BLaER1 (cell line): ENCODE measurements around the gene IGFBP4.

Experiments
- H3K27ac ChIP-seq: shearing (Covaris generic); formaldehyde crosslinking; 2 replicates; pipeline ENCODE4 v1.8.1; 2022
- H3K27me3 ChIP-seq: shearing (Covaris generic); formaldehyde crosslinking; 2 replicates; pipeline ENCODE4 v1.8.1; 2022
- H3K36me3 ChIP-seq: shearing (Covaris generic); formaldehyde crosslinking; 2 replicates; pipeline ENCODE4 v1.8.1; 2022
- H3K4me1 ChIP-seq: shearing (Covaris generic); formaldehyde crosslinking; 2 replicates; pipeline ENCODE4 v1.8.1; 2022
- H3K4me2 ChIP-seq: shearing (Covaris generic); formaldehyde crosslinking; 2 replicates; pipeline ENCODE4 v1.8.1; 2022
- H3K4me3 ChIP-seq: shearing (Covaris generic); formaldehyde crosslinking; 2 replicates; pipeline ENCODE4 v1.8.1; 2022
- H3K9ac ChIP-seq: shearing (Covaris generic); formaldehyde crosslinking; 2 replicates; pipeline ENCODE4 v1.8.1; 2022
- H3K9me3 ChIP-seq: shearing (Covaris generic); formaldehyde crosslinking; 2 replicates; pipeline ENCODE4 v1.8.1; 2022
- H4K20me1 ChIP-seq: shearing (Covaris generic); formaldehyde crosslinking; 2 replicates; pipeline ENCODE4 v1.8.1; 2022
- Cebpa-rat ChIP-seq: shearing (Covaris generic); IDR thresholded peaks from 2 replicates; pipeline ENCODE4 v1.8.1; 2022

IGFBP4 gene

DNA sequence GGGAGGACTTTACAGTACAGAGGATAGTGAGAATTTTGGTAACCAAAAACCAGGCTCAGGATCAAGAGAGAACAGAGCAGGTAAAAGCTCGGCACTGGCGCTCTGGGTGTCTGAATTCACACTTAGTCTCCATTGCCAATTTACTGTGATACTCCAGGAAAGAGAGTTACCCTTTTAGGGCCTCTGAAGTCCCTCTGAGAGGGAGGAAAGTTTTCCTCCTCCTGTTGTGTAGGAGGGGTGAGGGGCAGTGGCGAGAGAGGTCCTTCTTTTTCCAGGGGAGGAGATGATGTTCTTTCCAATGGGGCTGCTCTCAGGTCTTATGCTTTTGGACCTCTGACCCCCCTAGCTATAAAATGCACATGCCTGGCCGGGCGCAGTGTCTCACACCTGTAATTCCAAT, 63.5 kb downstream of the IGFBP4 start:
- H3K9ac ChIP-seq: no peak overlapping the region
- H3K4me2 ChIP-seq: no peak overlapping the region
- H3K9me3 ChIP-seq: no peaks in the 10 kb centered on the region
- no peaks in the 10 kb centered on the region for H3K27me3 ChIP-seq
- H3K27ac ChIP-seq: no peak overlapping the region
- no peaks in the 10 kb centered on the region for H3K36me3 ChIP-seq
- H3K4me3 ChIP-seq: no peak overlapping the region
- TF ChIP-seq Cebpa-rat: no peak
- no peaks in the 10 kb centered on the region for H4K20me1 ChIP-seq
- H3K4me1 ChIP-seq: peaks cover 61% of the 10 kb centered on the region
